HG03432 (cell line): ENCODE measurements around the gene B4GALT3.

Source experiments
- ATAC-seq: cut with Tn5 transposase; IDR thresholded peaks from one replicate; pipeline ENCODE4 v1.9.1; 2021; ENCODE audit warnings: mild to moderate bottlenecking, moderate library complexity; ENCODE audit not compliant: unreplicated experiment

Gene B4GALT3

DNA sequence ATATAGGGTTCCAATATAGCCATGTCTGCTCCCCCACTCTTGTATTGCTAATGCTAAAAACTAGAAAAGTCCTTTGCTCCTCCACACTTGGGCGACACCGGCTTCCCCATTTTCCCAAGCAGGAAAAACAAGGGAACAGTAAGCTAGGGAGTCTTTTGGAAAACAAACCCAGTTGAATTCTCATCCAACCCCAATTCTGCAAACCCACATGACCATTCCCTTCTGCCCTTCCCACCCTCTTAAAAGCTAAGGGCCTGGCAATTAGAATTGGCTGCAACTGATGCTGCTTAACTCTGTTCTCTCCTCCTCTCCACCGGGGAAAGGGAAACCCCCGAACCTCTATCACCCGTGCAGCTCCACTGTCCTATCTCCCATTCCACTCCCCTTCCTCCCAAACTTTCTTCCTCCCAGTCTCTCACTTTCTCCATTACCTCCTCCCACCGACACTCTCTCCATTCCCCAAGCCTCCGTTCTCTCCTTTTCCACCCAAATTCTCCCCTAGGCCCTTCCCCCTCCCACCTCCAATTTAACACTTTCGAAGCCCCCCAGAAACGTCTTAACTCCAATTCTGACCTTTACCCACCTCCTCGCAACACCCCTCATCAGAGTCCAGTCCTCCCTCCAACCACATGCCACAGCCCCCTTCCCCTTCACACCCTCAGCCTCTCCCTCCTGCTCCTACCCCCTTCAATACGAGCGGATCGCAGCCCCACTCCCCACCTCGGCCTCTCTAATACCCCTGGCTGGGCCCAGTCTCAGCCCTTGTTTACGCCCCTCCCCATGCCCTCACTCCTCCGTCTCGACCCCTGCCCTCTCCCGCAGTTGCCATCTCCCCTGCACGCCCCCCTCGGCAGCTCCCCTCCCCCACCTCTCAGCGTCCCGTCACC is 45.5 kb downstream of the B4GALT3 start:
- no peak for ATAC-seq

DNA sequence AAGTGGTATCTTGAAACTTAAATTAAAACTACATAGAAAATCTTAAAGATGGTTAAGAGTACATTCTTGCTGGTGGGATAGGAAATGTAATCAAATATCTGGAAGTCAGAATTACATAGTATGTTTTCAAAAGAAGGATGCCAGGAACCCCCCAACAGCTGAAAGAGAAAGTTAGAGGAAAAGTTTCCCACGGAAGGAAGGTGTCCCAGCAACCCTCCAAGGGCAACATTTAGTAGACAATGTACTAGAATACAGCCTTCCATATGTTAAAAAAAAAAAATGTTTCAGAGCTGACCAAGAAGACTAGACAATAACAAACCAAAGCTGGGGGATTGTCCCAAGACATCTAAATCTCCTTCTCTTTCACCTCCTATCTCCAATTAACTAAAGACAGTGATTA is 47.0 kb downstream of the B4GALT3 start:
- no peak for ATAC-seq

GRCh38 chr1:161128591-161129420 is 48.5 kb downstream of the B4GALT3 start:
- no peak for ATAC-seq

- ATAC-seq = no peak
These were observed 49.7 kb downstream of the B4GALT3 start for GRCh38 chr1:161127649-161128048.

DNA sequence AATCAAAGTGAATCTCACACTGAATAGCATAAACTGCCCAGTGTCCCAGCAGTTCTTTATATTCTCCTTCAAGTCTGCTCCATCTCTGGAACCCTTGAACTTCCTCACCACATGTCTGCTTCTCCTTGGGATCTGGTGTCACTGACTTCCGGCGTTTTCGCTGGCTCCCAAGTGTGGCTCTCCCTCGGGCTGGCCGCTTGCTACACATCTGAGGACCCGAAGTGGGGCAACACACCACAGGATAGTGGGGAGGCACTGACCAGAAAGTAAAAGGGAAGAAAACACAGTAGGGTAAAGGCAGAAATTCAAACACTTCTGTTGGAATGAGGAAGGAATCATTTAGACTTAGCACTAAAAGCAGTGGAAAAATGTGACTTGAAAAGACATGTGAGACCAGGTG is 54.3 kb downstream of the B4GALT3 start:
- ATAC-seq = no peak

GRCh38 chr1:161121834-161122233 is 55.5 kb downstream of the B4GALT3 start:
- ATAC-seq = no peak
